HG03520 (cell line): Measurements from ENCODE around the gene RPL37.
"Not testable (repeated sequence)": the region's sequence is repeated elsewhere in the genome, so short reads cannot be mapped to it uniquely, and the experiment has no call there.

ENCODE experiments used
- ATAC-seq: cut with Tn5 transposase; IDR thresholded peaks from one replicate; pipeline ENCODE4 v1.9.1; 2021; ENCODE audit warnings: mild to moderate bottlenecking, moderate library complexity; ENCODE audit not compliant: unreplicated experiment

Gene RPL37

DNA sequence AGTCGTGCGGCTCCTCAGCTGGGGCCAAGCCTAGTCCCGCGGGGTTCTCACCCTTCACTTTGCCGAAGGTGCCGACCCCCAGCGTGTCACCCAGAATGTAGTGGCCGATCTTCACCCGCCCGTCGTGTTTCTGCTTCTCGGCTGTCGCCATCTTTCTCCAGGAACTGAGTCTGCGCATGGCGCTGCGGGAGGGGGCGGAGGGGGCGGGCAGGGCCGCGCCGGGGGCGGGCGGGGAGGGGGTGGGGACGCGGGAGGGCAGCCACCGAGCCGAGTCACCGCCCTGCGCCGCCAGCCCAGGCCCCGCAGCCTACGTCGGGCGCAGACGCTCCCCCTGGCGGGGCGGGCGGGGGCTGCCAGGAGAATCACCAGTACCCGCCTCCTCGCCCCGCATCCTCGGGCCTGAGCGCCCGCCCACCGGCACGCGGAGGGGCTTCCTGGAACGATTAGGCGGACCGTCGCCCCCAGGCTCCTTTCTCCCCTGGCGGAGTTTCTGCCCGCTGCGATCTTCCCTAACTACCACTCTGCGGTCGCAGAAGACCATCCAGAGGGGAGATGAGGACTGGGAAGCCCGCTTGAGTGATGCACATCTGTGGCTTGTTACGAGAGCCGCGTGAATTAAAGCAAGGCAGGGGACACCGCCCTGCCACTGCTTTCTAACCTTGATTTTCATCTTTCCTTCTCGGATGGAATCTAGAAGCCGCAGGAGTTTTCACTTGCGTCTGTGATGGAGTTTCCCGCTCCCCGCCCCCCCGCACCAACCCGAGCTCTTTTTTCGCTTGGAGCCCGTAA, 36.8 kb downstream of the RPL37 start, which contains the start of gene PRKAA1:
Gene PRKAA1 (minus strand): TSS at position 363 of the 789 bp plus-strand sequence. CDS start 185 bp downstream, at position 178.
- ATAC-seq = peak; percentile 96

DNA sequence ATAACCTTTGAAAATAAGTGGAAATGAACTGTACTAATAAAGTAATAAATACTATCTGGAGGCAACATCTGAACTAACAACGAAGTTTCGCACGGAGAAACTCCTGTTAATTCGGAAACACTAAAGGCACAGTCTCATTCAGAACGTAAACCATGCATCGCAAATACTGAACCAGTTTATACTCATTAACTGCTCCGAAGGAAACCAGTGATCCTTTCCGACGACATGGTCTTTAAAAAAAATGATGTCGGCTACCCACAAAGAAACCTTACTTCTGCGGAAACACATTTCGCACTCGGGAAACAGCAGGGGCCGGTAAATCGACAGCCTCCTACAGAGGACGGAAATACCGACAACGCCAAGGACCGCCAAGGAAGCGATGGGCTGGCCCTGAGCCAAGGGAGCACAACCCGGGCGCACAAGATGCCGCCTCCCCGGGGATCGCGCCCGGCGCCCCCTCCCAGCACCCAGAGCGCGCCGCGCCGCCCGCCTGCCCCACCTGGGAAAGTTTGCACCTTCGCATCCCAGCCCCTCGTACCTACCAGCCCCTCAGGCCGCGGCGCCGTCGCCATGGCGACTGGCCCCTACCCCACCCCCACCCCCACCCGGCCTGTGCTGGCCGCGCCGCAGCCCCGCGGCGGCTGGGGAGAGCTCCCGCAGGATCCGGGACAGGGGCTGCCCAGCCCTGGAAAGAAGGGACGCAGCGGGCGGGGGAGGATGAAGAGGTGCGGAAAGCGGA, 37.6 kb downstream of the RPL37 start:
- peak; percentile 29 for ATAC-seq

DNA sequence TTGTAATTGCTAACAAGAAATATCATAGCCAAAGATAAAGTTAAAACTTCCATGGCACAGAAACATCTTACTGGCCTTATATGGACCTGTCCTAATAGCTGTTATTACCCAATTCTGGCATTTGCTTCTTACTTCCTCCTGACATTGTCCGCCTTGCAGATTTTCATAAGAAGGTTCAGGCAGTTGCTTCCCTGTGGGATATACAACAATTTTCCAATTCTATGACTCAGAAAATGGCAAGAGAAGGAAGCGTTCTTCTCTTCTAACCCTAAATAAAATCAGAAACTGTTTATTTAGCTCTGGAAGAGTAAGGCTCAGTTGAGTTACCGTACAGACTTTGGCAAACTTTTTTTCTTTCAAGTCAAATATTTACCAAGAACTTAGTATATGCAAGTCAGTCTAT, 38.5 kb downstream of the RPL37 start:
- ATAC-seq = no peak

DNA sequence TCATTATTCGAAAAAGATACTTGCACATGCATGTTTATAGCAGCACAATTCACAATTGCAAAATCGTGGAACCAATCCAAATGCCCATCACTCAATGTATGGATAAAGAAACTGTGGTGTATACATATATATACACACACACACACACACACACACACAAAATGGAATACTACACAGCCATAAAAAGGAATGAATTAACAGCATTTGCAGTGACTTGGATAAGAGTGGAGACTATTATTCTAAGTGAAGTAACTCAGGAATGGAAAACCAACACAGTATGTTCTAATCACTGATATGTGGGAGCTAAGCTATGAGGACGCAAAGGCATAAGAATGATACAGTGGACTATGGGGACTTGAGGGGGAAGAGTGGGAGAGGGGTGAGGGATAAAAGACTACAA, 40.1 kb downstream of the RPL37 start:
- ATAC-seq = not testable (repeated sequence)

DNA sequence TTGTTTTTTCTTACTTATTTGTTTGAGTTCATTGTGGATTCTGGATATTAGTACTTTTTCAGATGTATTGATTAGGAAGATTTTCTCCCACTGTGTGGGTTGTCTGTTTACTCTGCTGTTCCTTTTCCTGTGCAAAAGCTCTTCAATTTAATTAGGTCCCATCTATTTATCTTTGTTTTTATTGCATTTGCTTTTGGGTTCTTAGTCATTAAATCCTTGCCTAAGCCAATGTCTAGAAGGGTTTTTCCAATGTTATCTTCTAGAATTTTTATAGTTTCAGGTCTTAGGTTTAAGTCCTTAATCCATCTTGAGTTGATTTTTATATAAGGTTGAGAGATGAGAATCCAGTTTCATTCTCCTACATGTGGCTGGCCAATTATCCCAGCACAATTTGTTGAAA, 40.7 kb downstream of the RPL37 start:
- not testable (repeated sequence) for ATAC-seq

DNA sequence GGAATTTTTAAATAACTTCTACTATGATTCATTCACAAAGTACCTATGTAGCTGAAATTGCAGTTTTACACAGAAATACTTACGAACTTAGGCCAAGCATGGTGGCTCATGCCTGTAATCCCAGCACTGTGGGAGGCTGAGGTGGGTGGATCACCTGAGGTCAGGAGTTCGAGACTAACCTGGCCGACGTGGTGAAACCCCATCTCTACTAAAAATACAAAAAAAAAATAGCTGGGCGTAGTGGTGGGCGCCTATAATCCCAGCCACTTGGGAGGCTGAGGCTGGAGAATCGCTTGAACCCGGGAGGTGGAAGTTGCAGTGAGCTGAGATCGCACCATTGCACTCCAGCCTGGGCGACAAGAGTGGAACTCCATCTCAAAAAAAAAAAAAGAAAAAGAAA, 42.3 kb downstream of the RPL37 start:
- ATAC-seq = not testable (repeated sequence)

DNA sequence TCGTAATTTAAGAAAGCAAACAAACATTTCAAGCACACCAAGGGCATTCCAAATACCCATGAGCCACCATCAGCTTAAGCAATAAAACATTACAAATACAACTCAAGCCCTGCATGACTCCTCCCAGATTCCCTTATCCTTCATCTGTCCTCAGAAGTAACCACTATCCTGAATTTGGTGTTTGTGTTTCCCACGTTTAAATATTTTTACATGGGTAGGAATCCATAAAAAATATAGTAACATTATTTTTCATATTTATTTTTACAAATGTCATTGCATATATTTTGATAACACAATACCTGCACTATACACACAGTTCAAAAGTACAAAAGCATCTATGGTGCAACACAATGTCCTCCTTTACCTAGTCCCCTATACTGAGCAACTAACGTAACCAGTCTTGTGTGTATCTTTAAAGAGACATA, 43.3 kb downstream of the RPL37 start:
- ATAC-seq = no peak

DNA sequence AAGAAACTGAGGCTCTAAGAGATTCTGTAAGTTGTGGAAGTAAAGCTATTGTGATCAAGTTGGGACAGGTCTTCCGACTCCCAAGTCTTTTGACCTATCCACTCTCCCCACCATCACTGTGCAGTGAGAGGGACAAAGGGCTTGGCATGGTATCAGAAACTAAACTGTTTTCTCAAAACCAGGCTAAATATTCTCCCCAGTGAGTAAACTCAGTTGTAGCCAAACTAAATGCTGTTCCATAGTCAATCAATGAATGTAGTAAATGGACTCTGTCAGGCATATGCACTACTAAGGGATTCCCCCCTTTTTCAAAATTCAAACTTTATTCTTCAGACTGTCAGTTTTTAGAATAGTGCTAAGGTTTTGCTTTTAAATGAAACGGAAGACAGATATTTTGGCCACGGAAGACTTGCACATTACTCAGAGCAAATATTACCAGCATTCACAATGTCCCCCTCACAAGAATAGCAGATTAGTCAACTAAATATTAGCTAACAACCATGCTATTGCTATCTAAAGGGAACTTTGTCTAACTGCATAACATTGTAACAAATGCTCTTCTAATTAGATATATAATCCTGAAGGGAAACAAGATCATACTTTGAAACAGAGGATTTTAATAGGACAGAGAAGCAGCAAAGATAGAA, 44.0 kb downstream of the RPL37 start:
- ATAC-seq = no peak

DNA sequence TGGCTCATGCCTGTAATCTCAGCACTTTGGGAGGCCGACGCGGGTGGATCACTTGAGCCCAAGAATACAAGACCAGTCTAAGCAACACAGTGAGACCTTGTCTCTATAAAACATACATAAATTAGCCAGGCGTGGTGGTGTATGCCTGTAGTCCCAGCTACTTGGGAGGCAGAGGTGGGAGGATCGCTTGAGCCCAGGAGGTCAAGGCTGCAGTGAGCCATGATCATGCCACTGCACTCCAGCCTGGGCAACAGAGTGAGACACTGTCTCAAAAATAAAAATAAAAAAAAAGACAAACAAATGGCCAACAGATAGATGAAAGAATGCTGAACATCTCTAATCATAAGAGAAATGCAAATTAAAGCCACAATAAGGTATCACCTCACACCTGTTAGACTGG, 46.1 kb downstream of the RPL37 start:
- ATAC-seq = not testable (repeated sequence)

DNA sequence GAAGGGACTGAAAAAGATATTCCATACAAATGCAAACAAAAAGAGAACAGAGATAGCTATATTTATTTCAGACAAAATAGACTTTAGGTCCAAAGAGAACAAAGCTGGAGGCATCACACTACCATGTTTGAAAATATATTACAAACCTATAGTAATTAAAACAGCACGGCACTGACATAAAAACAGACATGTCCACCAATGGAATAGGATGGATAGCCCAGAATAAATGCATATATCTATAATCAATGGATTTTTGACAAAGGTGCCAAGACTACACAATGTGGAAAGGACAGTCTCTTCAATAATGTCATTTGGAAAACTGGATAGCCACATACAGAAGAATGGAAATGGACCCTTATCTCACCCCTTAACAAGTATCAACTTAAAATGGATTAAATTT, 47.0 kb downstream of the RPL37 start:
- ATAC-seq = no peak

DNA sequence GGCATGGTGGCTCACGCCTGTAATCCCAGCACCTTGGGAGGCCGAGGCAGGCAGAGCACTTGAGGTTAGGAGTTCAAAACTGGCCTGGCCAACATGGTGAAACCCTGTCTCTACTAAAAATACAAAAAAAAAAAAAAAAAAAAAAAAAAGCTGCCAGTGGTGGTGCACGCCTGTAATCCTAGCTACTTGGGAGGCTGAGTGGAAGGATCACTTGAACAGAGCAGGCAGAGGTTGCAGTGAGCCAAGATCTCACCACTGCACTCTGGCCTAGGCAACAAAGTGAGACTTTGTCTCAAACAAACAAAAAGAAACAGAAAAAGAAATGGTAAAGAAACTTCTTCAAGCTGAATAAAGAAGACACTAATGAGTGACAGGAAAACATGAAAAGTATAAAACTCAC, 48.4 kb downstream of the RPL37 start:
- not testable (repeated sequence) for ATAC-seq

DNA sequence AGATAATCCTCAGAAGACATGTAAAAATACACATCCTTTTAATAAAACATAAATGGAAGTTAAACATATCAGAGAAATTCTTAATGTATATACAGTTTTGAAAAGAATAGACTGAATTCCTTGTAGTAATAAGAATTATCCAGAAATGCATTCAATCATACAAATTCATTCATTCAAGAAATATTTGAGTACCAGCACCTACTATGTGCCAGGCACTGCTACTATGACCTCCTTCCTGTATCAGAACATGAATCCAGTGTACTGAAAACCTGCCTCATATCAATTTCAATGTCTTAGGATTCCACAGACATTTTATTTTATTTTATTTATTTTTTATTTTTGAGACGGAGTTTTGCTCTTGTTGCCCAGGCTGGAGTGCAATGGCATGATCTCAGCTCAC, 50.1 kb downstream of the RPL37 start:
- ATAC-seq = no peak

DNA sequence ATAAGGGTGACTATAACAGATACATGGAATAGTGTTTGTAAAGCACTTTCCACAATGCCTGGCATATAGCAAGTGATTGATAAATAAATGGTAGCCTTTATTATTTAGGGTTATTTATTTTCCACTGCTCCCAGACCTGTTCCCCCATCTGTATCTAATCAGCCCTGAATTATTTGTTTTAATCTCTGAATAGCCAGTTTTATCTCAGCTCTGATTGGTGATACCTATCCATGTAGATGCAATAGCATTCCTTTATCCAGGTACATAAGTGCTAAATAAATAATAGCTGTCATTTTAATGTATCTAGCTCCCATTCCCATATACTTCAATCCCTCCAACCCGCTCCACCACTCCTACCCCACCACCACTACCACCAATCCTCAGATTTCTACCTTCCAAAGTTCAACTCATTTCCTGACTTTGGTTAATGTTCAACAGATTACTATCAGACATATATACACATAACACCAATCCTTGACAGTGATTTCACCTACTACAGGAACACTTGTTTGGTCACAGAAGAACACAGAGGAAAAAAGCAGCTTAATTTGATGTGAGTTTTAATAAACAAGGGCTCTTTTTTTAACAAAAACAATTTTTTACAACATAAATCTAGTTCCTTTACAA, 50.9 kb downstream of the RPL37 start:
- ATAC-seq = no peak

DNA sequence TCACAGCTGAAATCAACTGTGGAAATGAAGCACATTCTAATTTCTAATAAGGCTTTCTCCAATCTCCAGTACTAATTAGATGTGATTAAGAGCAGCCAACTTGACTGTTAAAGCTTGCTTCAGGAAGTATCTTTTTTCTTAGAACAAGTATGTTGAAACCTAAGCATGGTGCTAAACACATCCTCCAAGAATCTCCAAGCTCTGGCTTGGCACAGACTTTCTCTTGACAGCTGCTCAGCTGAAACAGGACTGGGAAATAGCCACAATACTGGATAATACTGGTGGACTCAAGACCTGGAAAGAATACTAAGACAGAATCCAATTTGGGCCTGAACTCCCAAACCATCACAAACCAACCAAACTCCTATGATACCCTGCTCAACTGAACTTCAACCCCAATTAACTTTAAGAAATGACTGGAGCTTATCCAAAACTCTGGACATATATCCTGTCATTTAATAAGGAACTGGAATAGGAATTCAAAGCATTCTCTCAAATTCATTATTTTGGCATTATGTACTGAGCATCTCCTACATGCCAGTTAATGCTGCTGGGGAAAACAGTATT, 53.1 kb downstream of the RPL37 start:
- ATAC-seq = no peak

DNA sequence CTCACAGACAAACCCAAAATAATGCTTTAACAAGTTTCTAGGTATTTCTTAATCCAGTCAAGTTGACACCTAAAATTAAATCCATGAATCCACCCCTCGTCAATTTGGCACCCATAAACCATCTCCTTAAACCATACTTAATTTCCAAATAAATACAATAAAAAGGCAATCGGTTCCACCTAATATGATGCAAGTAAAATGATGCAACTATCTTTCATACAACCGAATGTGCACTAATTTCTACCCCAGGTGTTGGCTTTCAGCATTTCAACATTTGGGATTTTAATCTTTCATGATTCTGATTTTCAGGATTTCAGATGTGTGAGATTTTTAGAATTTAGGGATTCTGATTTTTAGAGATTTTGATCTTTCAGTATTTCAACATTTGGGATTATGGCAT, 54.2 kb downstream of the RPL37 start:
- no peak for ATAC-seq

DNA sequence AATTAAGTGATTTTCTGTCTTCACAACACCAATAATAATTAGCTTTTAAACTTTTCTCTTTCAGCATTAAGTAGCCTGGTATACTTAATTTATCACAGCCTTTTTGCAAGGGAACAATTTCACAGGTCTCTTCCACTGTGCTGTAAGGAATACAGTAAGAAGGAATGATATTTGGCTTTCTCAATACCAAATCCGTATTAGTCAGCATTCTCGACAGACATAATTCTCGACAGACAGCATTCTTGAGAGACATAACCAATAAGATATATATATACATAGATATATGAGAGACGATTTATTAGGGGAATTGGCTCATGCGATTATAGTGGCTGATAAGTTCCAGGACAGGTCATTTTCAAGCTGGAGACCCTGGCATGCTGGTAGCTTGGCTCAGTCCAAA, 54.8 kb downstream of the RPL37 start:
- no peak for ATAC-seq

DNA sequence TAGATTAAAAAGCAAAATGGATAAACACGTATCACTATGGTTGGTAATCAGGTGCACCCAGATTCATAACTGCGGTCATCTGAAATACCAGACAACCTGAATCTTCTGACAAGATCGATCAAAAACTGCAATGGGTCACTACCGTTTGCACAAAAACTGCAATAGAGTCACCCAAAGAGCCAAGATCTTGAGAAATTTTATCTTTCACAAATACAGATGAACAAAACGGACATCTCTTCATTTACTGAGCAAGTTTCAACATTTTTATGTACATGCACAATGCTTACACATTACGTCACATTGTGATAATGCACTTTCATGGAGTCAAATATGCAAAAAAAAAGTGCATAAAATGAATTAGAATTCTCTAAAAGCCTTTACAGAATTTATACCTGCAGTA, 55.5 kb downstream of the RPL37 start:
- ATAC-seq = no peak

DNA sequence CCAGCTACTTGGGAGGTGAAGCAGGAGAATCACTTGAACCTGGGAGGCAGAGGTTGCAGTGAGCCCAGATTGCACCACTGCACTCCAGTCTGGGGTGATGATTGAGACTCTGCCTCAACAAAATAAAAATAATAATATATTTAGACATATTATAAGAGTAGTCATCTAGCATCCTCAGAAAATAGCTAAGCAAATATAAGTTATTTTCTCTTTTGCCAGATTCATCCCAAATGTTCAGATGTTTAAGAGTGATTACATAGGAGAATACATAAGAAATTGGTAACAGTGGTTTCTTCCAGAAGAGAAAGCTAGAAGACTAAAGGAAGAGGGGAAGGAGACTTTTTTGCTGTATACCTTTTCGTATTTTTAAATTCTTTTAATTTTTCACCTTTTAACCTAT, 56.9 kb downstream of the RPL37 start:
- no peak for ATAC-seq

DNA sequence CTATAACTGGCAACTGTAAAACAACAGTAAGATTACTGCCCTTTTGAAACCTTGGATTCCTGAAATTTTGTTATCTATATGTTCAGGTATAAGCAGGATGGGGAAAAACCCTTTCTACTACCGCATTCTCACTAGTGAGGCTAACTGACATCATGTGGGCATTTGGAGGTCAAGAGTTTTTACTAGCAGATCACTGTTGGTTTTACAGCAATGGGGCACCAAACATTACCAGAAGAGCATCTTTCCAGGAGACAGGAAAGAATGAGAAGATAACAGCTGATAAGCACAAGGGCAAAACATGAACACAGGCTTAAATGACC, 58.4 kb downstream of the RPL37 start:
- no peak for ATAC-seq

DNA sequence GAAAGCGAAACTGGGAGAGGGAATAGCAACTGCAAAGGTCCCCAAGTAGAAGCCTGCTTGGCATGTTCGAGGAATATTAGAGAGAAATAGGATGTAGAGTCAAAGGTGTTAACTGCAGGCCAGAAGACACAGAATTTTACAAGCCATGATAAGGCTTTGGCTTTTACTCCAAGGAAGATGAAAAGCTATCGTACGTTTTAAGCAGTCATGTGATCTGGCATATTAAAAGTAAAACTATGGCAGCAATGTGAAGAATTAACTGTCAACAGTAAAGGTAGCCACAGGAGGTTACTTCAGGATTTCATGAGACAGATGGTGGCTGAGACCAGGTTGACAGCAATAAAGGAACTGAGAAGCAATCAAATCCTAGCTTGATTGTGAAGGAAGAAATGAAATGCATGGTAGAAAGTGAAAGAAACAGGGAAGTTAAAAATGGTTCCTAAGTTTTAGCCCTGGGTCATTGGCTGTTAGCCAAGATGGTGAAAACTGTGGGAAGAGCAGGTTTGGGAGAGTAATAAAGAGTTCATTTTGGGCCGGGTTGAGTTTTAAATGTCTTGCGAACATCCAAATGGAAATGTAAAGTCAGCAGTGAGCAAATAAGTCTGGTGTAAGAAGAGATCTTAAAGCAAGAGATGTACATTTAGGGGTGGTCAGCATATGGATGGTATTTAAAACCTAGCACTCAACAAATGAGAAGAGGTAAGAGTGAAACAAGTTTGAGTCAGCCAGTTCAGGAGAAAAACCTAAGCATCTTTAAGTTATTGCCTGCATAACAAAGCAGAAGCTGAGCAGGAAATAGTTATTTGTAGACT, 59.0 kb downstream of the RPL37 start:
- ATAC-seq = no peak
